Ovary (tissue), 9 donors: ENCODE data around the gene CYP2U1. TPM values are rescaled to one million over a fixed set of nuclear protein-coding genes. Genes with fewer than 3 reads are reported as not detected.

Experiments used
- DNase-seq, 5 donors: peaks; one replicate each; pipeline ENCODE4 v3.0.0-alpha.2; 2019 to 2020
- H3K27ac ChIP-seq, 2 donors: fragments of 200-600 bp; one replicate each; pipeline versions ENCODE4 v1.5.1 to v1.8.0; 2019 to 2022
- H3K27me3 ChIP-seq: fragments of 200-600 bp; one replicate; pipeline ENCODE4 v1.8.0; 2022
- H3K36me3 ChIP-seq: fragments of 200-600 bp; sonication (generic); one replicate; pipeline ENCODE4 v1.5.1; 2019
- H3K4me1 ChIP-seq: one replicate; pipeline ENCODE4 v1.8.1; 2013; ENCODE audit warnings: mild to moderate bottlenecking, moderate library complexity; ENCODE audit not compliant: insufficient read depth
- H3K4me3 ChIP-seq: fragments of 200-600 bp; sonication (generic); one replicate; pipeline ENCODE4 v1.5.1; 2017
- H3K9me3 ChIP-seq, 2 donors: fragments of 200-600 bp in 1 of 2; sonication (generic) in 1 of 2; one replicate each; pipeline versions ENCODE4 v1.5.1 to v1.8.1; 2013 to 2019; ENCODE audit warnings: mild to moderate bottlenecking in 1 of 2, moderate library complexity in 1 of 2
- CTCF ChIP-seq, 3 donors: fragments of 450-650 bp in 2 of 3; fragments of 200-600 bp in 1 of 3; IDR thresholded peaks; one replicate each; pipeline versions ENCODE4 v1.5.1 to v1.8.0; 2016 to 2022; ENCODE audit warnings: antibody characterized with exemption in 3 of 3, mild to moderate bottlenecking in 1 of 3
- EP300 ChIP-seq: sonication (generic); formaldehyde crosslinking; IDR thresholded peaks from one replicate; pipeline ENCODE4 v1.6.1; 2017; ENCODE audit warnings: antibody characterized with exemption
- POLR2A ChIP-seq: fragments of 450-650 bp; IDR thresholded peaks from one replicate; pipeline ENCODE4 v1.6.1; 2017; ENCODE audit warnings: antibody characterized with exemption, mild to moderate bottlenecking, moderate library complexity
- WGBS, 3 donors: extraction: QIAGEN DNeasy Blood & Tissue Kit in 1 of 3; methylation state at CpG; one replicate each; pipeline versions ENCODE4 v1.1.5 to v1.1.7; 2013 to 2017; 5-methylcytosine and 5-hydroxymethylcytosine counted together
- intact Hi-C, 4 donors: fragments of 100-400 bp; cut with DNase I; formaldehyde crosslinking; loops; one replicate each; pipeline versions ENCODE4 v1.11.0 to v1.15.1; 2022 to 2023
- polyA plus RNA-seq, 2 donors: library from polyadenylated mRNA; stranded (reverse); fragments of 200-250 nt in 1 of 2; fragments of 350-450 nt in 1 of 2; fragmentation: Illumina TruSeq in 1 of 2; extraction: RNeasy Lipid Tissue Mini Kit (QIAGEN cat#74804) in 1 of 2; gene quantifications; one replicate each; pipeline ENCODE4 v1.2.3, GENCODE V29; 2013 to 2014
- total RNA-seq, 7 donors: library from RNA; depleted of rRNA in 2 of 7; stranded (reverse); fragments of >200 nt in 2 of 7; fragmentation: NEBNext Ultra II Directional in 3 of 7; extraction: Animal tissue kit (Norgen Biotek cat#: 25700) in 3 of 7; gene quantifications; one replicate each; pipeline versions ENCODE4 v1.1.0 to v1.2.4, GENCODE V29; 2016 to 2023
- donor health status: DM: no; HTN: no; CAD: no; lungs with moderate emphysema.
- donor health status: DM: no; HTN: no; CAD: no.
- donor health status: Bipolar disorder and iron deficiency.
- donor health status: DM: yes; HTN: yes; CAD: no.
- donor health status: DM: no; HTN: no; CAD: no.
- donor health status: DM: yes; HTN: yes; CAD: no.

CYP2U1 gene
- total and polyA plus RNA-seq, 9 donors: 7.2 to 19.7 (median 11.9) TPM

DNA sequence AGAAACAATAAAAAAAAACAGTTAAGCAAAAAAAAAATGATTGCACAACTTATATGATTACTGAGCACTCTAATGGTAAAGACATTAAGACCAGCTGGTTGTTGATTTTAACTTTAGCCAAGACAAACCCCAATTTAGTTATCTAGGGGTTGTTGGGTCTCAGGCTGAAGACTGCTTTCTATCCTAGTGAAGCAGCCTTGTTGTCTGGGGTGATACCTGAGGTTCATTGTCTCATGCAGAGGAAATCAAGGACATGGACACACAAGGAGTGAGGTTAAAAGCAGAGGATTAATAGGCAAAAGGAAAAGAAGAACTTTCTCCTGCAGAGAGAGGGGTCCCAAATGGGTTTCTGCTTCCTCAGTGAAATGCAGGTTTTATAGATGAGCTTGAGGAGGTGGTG is 40.0 kb upstream of the CYP2U1 start:
- no peak for TF ChIP-seq CTCF (IDR thresholded peaks at IDR 0.05)
- TF ChIP-seq EP300: no peak
- TF ChIP-seq POLR2A: no peak
- DNase-seq: no peak
- intact Hi-C loops: no loop called here
- H3K4me1 ChIP-seq: no peaks in the 10 kb centered on the region
- no peaks in the 10 kb centered on the region for H3K9me3 ChIP-seq
- H3K27ac ChIP-seq: no peak overlapping the region
- H3K36me3 ChIP-seq: no peaks in the 10 kb centered on the region
- H3K4me3 ChIP-seq: no peak overlapping the region
- no peaks in the 10 kb centered on the region for H3K27me3 ChIP-seq

- H3K27me3 ChIP-seq: no peaks in the 10 kb centered on the region
- no peak overlapping the region for H3K27ac ChIP-seq
- H3K4me3 ChIP-seq: no peak overlapping the region
- no peaks in the 10 kb centered on the region for H3K36me3 ChIP-seq
- intact Hi-C loops: no loop called here
- H3K4me1 ChIP-seq: no peaks in the 10 kb centered on the region
- no peak for TF ChIP-seq CTCF (IDR thresholded peaks at IDR 0.05)
- no peak for TF ChIP-seq EP300
- TF ChIP-seq POLR2A: no peak
- no peak for DNase-seq
- 91 to 94% (median 93%) methylated on average over 4 of the region's 4 CpGs for WGBS, 3 donors
- H3K9me3 ChIP-seq: no peaks in the 10 kb centered on the region
Measured at GRCh38 chr4:107893171-107894137, 37.9 kb upstream of the CYP2U1 start.

- H3K36me3 ChIP-seq: no peaks in the 10 kb centered on the region
- H3K4me3 ChIP-seq: no peak overlapping the region
- H3K9me3 ChIP-seq: no peaks in the 10 kb centered on the region
- intact Hi-C loops: no loop called here
- H3K27ac ChIP-seq: no peak overlapping the region
- H3K4me1 ChIP-seq: no peaks in the 10 kb centered on the region
- 51 to 72% (median 60%) methylated on average over 6 of the region's 6 CpGs for WGBS, 3 donors
- TF ChIP-seq CTCF (IDR thresholded peaks at IDR 0.05) (no peak), EP300 (no peak), POLR2A (no peak)
- H3K27me3 ChIP-seq: no peaks in the 10 kb centered on the region
- DNase-seq: no peak
Measured at GRCh38 chr4:107894138-107894603, 37.2 kb upstream of the CYP2U1 start.

- 78 to 86% (median 81%) methylated on average over 2 of the region's 2 CpGs for WGBS, 3 donors
- H3K27ac ChIP-seq: no peak overlapping the region
Measured at GRCh38 chr4:107896158-107896645, 35.1 kb upstream of the CYP2U1 start.

More at GRCh38 chr4:107896158-107896645, 35.1 kb upstream of the CYP2U1 start:
- TF ChIP-seq CTCF (IDR thresholded peaks at IDR 0.05) (no peak), POLR2A (no peak), EP300 (no peak)
- H3K27me3 ChIP-seq: no peaks in the 10 kb centered on the region
- H3K4me3 ChIP-seq: no peak overlapping the region
- no peaks in the 10 kb centered on the region for H3K9me3 ChIP-seq
- DNase-seq: no peak
- no peaks in the 10 kb centered on the region for H3K36me3 ChIP-seq
- intact Hi-C loops: no loop called here
- H3K4me1 ChIP-seq: no peaks in the 10 kb centered on the region
